ENCODE data around the gene SLC26A11. TPM values are rescaled to one million over a fixed set of nuclear protein-coding genes. Genes with fewer than 3 reads are reported as not detected.

The SLC26A11 gene
- total RNA-seq (ENCODE audit: low replicate concordance): 8.5 and 12.2 TPM in 2 replicates

DNA sequence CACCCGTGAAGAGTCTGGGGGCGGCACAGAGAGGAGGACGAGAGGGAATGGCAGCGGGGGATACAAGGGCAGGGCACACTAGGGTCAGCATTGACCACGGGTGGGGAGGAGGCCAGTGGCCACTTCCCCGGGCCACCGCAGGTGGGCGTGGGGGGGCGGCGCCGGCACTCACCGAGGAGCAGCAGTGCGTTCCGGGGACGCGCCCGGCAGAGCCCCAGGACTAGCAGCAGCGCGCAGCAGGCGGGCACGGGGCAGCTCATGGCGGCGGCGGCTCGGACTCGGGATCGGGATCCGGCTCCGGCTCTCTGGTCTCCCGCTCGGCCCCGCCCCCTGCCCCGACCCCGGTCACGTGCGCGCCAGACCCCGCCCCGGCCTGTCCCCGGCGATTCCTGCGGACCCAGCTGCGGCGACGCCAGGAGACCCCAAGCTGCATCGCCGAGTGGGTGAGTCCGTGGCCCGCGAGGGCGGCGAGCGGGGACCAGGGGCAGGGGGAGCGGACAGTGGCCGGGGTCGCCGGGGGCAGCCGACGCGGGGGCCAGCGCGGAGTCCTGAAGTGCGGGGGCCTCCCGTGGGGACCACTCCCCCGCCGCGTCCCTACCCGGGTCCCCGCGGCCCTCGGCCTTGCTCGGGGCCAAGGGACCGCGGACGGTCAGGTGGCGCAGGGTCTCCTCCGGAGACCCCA lies at the start of gene SLC26A11, which contains the start of gene SGSH:
TSS of gene SLC26A11 (plus strand) at position 374 of the 682 bp plus-strand sequence. CDS start 1,134 bp downstream, outside the sequence.
TSS of gene SGSH (minus strand) at position 280 of the 682 bp plus-strand sequence. CDS start at position 260, 20 bp downstream.
- peak; percentile 8 for TF ChIP-seq CTCF (IDR thresholded peaks at IDR 0.05; ENCODE audit: insufficient read depth, low read length)
- peak; percentile 40 for DNase-seq (ENCODE audit: low read depth)
- H3K4me3 ChIP-seq (ENCODE audit: low read depth, low read length): peak within 1 kb of the TSS; percentile 86

- no peak overlapping the region for H3K4me3 ChIP-seq (ENCODE audit: low read depth, low read length)
- no peak for TF ChIP-seq CTCF (IDR thresholded peaks at IDR 0.05; ENCODE audit: insufficient read depth, low read length)
- DNase-seq (ENCODE audit: low read depth): no peak
These were observed 48.5 kb upstream of the SLC26A11 start for GRCh38 chr17:80171681-80172080.

DNA sequence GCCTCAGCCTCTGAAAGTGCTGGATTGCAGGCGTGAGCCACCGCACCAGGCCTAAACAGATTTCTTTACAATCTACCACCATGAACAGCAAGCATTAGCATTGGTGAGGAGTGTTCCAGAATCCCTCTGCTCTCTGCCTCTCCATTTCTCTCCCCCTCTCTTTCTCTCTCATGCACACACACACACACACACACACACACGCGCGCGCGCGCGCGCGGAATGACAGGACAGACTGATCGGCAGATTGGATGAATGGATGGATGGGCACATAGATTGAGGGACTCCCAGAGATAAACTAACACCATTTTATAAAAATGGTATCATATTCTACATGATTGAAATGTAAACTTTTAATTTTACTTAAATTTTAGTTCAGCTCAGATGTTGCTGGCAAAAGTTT lies 47.1 kb upstream of the SLC26A11 start:
- no peak for TF ChIP-seq CTCF (IDR thresholded peaks at IDR 0.05; ENCODE audit: insufficient read depth, low read length)
- no peak for DNase-seq (ENCODE audit: low read depth)
- H3K4me3 ChIP-seq (ENCODE audit: low read depth, low read length): no peak overlapping the region

- H3K4me3 ChIP-seq (ENCODE audit: low read depth, low read length): no peak overlapping the region
- TF ChIP-seq CTCF (IDR thresholded peaks at IDR 0.05; ENCODE audit: insufficient read depth, low read length): no peak
- no peak for DNase-seq (ENCODE audit: low read depth)
These were observed 46.3 kb upstream of the SLC26A11 start for GRCh38 chr17:80173916-80174315.

- H3K4me3 ChIP-seq (ENCODE audit: low read depth, low read length): no peak overlapping the region
- DNase-seq (ENCODE audit: low read depth): no peak
- no peak for TF ChIP-seq CTCF (IDR thresholded peaks at IDR 0.05; ENCODE audit: insufficient read depth, low read length)
These were observed 43.5 kb upstream of the SLC26A11 start for GRCh38 chr17:80176757-80177156.

DNA sequence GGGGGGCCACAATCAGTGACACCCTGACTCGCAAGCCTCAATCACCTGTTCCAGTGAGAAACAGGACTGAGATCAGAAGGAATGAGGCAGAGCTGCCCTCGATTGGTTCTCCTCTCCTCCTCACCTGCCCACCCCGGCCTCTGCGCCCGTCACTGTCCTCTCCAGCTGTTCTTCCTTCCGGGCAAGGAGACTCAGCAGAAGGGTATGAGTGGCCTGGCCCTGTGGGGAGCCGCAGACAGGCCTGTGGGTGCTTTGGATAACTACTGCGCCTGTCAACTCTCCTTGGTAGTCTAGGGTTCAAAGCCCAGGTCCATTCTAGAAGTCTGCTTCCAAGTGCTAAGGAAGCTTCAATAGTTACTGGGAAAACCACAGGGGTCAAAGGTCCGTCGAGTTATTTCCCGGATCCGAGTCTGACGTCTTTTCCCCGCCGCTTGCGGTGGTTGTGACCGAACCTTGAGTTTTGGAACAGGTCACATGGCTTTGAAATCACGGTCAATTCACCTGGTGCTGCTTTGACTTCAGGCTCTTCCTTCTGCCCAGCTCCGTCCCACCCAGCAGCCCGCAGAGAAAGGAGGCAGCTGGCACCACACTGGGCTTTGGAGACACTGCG lies 42.1 kb upstream of the SLC26A11 start:
- H3K4me3 ChIP-seq (ENCODE audit: low read depth, low read length): no peak overlapping the region
- no peak for TF ChIP-seq CTCF (IDR thresholded peaks at IDR 0.05; ENCODE audit: insufficient read depth, low read length)
- DNase-seq (ENCODE audit: low read depth): no peak
